SU-DHL-6 (cell line): Measurements from ENCODE around the gene BPIFB2.

Experiments
- EZH2phosphoT487 ChIP-seq: fragments of 200-600 bp; sonication (generic), shearing (Covaris generic); conservative IDR thresholded peaks from 2 replicates; pipeline ENCODE4 v1.6.1; 2018; ENCODE audit warnings: mild to moderate bottlenecking, antibody characterized with exemption, low read length, moderate library complexity, mixed read lengths
- TF ChIP-seq, protein P1 (sequence below): fragments of 200-600 bp; sonication (generic); IDR thresholded peaks from one replicate; pipeline ENCODE4 v1.5.1; 2017; ENCODE audit warnings: antibody characterized with exemption, mild to moderate bottlenecking, low read length, moderate library complexity; ENCODE audit not compliant: insufficient read depth, poor library complexity, severe bottlenecking

DNA sequence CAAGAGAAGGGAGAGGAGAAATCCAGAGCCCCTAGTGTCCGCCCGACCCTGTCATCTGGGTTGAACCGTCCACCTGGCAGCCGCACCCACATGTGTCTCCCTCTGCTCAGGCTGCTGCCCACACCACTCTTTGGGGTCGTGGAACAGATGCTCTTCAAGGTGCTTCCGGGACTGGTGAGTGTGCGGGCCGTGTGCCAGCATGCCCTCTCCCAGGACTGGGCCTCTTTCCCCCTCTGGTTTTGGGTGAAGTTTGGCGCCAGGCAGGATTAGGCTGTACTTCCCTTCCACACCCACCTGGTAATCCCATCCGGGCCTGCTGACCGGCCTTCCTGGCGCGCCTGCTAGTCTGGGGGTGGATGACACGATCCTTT lies 54.1 kb downstream of the BPIFB2 start:
- TF ChIP-seq, protein P1, sequence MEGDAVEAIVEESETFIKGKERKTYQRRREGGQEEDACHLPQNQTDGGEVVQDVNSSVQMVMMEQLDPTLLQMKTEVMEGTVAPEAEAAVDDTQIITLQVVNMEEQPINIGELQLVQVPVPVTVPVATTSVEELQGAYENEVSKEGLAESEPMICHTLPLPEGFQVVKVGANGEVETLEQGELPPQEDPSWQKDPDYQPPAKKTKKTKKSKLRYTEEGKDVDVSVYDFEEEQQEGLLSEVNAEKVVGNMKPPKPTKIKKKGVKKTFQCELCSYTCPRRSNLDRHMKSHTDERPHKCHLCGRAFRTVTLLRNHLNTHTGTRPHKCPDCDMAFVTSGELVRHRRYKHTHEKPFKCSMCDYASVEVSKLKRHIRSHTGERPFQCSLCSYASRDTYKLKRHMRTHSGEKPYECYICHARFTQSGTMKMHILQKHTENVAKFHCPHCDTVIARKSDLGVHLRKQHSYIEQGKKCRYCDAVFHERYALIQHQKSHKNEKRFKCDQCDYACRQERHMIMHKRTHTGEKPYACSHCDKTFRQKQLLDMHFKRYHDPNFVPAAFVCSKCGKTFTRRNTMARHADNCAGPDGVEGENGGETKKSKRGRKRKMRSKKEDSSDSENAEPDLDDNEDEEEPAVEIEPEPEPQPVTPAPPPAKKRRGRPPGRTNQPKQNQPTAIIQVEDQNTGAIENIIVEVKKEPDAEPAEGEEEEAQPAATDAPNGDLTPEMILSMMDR: no peak
- TF ChIP-seq EZH2phosphoT487: no peak
